GM12872 (cell line): Measurements from ENCODE around the gene PAEP.

Experiments used
- TF ChIP-seq, protein P1 (sequence below): IDR thresholded peaks from 3 replicates; pipeline ENCODE4 v1.5.1; 2011; ENCODE audit warnings: low read depth, mild to moderate bottlenecking, low read length, moderate library complexity; ENCODE audit not compliant: insufficient read depth

PAEP gene

DNA sequence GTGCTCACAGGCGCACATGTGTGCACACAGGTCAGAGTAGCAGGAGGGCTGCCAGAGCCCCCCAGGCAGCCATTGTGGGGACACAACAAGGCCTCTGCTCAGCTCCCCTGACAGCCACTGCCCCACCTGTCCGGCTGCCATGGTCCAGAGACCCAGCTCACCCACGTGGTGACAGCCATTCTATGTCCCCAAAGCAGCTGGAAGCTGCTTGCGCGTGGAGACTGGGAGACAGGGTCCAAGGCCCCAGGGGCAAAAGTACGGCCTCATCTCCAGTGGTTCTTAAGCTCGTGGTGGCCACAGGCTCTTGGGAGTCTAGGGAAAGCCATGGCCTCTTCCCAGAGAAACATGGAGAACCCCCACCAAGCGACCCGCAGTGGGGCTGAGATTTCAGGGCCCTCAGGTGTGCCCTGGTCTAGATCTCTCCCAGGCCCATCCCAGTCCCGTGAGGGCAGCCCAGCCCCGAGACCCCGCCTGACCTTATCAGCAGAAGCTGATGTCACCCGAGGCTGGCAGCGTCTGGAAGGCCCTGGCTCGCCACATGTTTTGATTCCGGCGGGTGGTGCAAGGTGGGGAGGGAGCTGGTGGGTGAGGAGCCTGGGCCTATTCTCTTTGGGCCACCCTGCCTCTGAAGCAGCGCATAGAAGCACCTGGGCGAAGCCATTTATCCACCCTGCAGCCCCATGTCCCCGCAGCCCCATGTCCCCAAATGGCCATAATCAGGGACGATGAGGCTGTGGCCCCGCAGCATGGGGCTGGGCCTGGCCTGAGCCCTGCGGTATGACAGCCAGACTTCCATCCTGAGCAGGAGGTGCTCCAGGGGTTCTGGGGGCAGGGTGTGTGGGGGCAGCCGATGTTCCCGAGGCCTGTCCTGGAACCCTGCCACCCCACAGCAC, 46.1 kb downstream of the PAEP start:
- TF ChIP-seq, protein P1, sequence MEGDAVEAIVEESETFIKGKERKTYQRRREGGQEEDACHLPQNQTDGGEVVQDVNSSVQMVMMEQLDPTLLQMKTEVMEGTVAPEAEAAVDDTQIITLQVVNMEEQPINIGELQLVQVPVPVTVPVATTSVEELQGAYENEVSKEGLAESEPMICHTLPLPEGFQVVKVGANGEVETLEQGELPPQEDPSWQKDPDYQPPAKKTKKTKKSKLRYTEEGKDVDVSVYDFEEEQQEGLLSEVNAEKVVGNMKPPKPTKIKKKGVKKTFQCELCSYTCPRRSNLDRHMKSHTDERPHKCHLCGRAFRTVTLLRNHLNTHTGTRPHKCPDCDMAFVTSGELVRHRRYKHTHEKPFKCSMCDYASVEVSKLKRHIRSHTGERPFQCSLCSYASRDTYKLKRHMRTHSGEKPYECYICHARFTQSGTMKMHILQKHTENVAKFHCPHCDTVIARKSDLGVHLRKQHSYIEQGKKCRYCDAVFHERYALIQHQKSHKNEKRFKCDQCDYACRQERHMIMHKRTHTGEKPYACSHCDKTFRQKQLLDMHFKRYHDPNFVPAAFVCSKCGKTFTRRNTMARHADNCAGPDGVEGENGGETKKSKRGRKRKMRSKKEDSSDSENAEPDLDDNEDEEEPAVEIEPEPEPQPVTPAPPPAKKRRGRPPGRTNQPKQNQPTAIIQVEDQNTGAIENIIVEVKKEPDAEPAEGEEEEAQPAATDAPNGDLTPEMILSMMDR, result no peak

DNA sequence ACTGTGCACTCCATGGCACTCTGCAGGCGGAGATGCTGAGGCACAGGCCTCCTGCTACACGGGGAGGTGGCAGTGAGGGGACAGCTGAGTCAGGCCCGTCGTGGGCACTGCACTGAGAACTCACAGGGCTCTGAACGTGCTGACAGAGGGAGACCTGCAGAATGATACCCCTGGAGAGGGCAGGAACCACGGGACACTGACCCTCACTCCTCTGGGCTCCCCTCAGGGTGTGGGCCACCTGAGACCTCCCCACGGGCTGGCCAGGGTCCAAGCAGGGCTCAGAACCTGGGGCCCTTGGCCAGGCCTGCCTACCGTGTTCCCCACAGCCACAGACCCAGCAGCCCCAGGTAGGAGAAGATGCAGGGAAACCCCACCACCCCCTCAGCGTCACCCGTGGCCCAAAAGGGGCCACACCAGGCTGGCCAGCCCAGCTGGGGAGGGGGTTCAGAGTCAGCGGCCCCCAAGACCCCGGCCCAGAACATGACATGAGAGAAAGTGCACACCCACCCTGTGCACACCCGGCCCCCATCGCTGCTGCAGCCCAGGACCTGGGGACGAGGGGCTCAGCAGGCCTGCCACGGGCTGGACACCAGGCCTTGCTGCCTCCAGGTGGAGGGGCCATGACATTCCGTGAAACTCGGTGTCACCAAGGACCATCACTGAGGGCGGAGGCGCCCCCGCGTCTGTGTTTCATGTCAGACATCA, 46.9 kb downstream of the PAEP start:
- TF ChIP-seq, protein P1, result no peak

DNA sequence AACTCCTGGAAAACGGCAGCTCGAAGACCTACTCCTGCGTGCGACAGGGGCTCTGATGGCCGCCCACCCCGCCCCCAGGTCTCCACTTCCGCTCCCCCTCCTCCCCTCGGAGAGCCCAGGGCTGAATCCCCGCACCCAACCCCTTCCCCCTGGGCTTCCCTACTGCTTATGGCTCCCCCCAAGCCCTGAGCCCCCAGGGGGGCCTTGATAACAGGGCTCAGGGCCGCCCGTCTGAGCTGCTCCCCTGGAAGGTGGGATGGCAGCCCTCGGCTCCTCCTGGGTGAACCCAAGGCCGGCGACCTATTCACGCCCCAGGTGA, 47.4 kb downstream of the PAEP start:
- TF ChIP-seq, protein P1, result no peak

DNA sequence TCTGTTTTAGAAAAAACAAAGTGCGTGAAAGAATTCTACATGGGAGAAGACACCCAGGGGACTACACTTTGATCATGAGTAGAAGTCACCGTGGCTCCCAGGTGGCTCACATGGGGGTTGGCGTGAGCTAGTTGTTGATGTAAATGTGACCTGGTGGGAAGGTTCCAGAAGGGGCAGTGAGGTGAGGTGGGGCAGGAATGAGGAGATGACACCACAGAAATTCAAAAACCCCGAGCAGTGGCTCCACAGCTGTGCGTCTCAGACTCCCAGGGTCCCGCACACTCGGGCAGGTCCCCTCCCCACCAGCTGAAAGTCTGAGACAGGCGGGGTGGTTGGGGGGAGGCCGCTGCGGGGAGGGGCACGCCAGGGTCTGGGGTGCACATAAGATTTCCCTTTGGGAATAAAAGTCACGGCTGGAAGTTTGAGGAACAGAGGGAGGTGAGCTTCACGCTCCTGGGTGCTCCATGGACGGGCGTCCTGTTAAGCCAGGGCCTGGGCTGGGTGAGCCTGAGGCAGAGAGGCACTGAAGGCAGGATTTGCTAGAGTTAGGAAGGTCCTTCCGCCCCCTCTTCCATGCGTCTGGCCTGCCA, 47.9 kb downstream of the PAEP start:
- TF ChIP-seq, protein P1, result no peak

DNA sequence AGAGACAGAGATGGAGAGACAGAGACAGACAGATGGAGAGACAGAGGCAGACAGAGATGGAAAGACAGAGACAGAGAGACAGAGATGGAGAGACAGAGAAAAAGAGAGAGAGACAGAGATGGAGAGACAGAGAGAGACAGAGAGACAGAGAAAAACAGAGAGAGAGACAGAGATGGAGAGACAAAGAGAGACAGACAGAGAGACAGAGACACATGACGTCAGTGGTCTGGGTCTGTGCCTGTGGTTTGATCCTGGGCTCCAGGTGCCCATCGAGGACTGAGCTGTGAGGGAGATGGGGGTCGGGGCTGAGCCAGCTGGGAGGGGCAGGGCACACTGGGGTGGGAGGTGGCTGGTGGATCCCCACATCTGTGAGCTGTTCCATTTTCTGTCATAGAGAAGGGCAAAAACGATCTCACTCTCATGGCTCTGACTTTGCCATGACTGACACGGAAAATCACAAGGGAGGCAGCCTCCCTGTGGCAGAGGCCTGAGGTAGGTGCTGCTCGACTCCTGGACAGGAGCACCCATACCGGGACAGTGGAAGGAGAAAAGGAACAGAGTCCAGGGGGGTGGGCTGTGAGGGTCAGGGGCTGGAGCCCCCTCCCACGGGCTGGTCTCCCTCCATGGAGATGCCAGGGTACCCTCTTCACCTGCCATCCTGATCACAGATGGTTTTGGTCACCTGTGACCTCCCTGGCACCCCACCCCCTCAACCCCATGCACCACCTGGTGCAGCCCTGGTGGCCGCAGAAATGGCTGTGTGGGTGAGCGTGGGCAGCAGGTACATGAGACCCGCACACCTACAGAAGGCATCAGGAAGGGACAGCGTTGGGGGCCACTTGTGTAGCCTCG, 49.0 kb downstream of the PAEP start:
- TF ChIP-seq, protein P1, result no peak

DNA sequence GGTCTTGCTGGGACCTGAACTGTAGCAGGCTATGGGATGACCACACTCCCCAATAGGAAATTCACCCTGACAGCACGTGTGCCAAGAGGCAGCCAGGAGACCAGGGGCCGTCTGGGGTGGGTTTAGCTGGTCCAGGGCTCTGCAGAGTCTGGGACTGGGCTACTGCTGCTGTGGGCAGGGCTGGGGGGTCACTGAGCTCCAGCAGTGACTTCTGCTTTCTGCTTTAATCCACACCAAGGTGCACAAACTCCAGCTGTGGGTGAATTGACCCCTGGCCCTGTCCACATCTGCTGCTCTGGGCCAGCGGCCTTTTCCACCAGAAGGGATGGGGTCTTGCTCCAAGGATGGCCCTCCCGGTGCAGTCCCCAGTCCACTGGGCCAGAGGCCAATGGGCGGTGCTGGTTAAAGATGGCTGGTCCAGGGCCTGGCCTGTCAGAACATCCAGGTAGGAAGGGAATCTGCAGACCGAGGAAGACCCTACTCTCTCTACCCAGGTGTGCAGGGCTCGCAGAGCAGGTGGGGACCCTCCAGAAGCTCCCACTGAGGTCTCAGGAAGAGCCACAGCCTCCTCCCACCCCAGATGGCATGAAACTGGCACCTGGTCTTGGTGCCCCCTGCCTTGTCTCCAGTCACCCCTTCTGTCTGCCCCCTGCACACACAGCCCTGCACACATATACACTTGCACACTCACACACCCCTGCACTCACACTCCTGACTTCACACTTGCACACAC, 49.8 kb downstream of the PAEP start:
- TF ChIP-seq, protein P1, result no peak

DNA sequence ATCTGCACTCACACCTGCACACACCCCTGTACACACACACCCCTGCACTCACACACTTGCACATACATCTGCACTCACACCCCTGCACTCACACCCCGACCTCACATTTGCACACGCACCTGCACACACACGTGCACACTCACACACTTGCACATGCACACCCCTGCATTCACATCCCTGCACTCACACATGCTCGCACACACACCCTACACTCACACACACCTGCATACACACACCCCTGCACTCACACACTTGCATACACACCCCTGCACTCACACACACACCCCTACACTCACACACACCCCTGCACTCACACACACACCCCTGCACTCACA, 50.3 kb downstream of the PAEP start:
- TF ChIP-seq, protein P1, result no peak
